GM23248 (cell line): ENCODE results near the gene ATF5.

ENCODE experiments used
- EZH2 ChIP-seq: fragments of 200-600 bp; sonication (generic); IDR thresholded peaks from 2 replicates; pipeline ENCODE4 v1.6.1; 2018; ENCODE audit warnings: antibody characterized with exemption, mild to moderate bottlenecking; ENCODE audit not compliant: insufficient read depth, poor library complexity, severe bottlenecking
- EZH2phosphoT487 ChIP-seq: fragments of 200-600 bp; sonication (generic); IDR thresholded peaks from 2 replicates; pipeline ENCODE4 v1.6.1; 2018; ENCODE audit warnings: antibody characterized with exemption, moderate library complexity, mild to moderate bottlenecking, low read depth; ENCODE audit not compliant: insufficient read depth

DNA sequence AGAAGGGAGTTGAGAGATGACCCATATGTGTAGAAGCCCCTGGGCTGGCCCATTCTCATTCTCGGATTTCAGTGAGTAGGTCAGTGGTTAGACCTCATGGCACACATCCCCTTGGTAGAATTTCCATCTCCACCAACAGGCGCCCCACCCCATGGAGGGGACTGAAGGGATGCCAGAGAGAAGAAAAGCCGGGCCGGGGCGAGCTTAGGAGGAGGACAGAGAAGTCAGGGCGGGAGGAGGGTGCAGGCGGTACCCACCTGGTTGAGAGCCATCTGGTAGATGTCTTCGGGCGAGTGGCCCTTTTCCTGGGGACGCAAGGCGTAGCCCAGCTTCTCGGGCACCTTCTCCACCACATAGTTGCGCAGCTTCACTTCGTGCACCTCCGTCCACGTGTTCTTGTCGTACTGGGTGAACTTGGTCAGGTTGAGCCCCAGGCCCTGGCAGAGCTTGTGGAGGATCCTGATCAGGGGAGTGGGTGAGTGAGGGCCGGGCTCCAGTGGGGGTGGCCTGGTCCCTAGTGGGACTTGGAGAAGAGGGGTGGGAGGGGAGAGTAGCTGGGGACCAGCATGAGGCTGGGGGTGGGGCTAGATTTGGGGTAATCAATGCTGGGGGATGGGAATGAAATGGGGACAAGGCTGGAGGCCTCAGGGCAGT is 34.9 kb upstream of the ATF5 start:
- TF ChIP-seq EZH2 (no peak), EZH2phosphoT487 (no peak)
